Stomach (tissue), 9 donors: ENCODE results near the gene STK33. TPM values are rescaled to one million over a fixed set of nuclear protein-coding genes. Genes with fewer than 3 reads are reported as not detected.

Experiments used
- DNase-seq, 2 donors: peaks; one replicate each; pipeline versions ENCODE4 v3.0.0 to v3.0.0-alpha.2; 2013 to 2019
- H3K27ac ChIP-seq, 5 donors: fragments of 200-600 bp in 4 of 5; sonication (generic) in 4 of 5; one replicate each; pipeline ENCODE4 v1.5.1; 2013 to 2019; ENCODE audit warnings: mild to moderate bottlenecking in 1 of 5, moderate library complexity in 1 of 5
- H3K27me3 ChIP-seq, 3 donors: fragments of 200-600 bp; sonication (generic); one replicate each; pipeline ENCODE4 v1.5.1; 2017 to 2019; ENCODE audit warnings: mixed run types in 1 of 3
- H3K36me3 ChIP-seq, 4 donors: fragments of 200-600 bp; sonication (generic); 1 replicate in 3 of 4; 2 replicates in 1 of 4; pipeline ENCODE4 v1.5.1; 2016 to 2019
- H3K4me1 ChIP-seq, 4 donors: fragments of 200-600 bp; sonication (generic); one replicate each; pipeline ENCODE4 v1.5.1; 2016 to 2019
- H3K4me3 ChIP-seq, 4 donors: fragments of 200-600 bp; sonication (generic) in 3 of 4; one replicate each; pipeline ENCODE4 v1.5.1; 2016 to 2019; ENCODE audit warnings: mild to moderate bottlenecking in 1 of 4
- H3K9me3 ChIP-seq, 4 donors: fragments of 200-600 bp; sonication (generic); one replicate each; pipeline ENCODE4 v1.5.1; 2016 to 2019
- EP300 ChIP-seq: sonication (generic); formaldehyde crosslinking; IDR thresholded peaks from one replicate; pipeline ENCODE4 v1.6.1; 2017; ENCODE audit warnings: antibody characterized with exemption
- POLR2A ChIP-seq, 4 donors: fragments of 450-650 bp; IDR thresholded peaks; one replicate each; pipeline ENCODE4 v1.6.1; 2016; ENCODE audit warnings: antibody characterized with exemption in 4 of 4, control low read depth in 2 of 4, mild to moderate bottlenecking in 1 of 4, moderate library complexity in 1 of 4
- POLR2AphosphoS5 ChIP-seq, 3 donors: sonication (generic); formaldehyde crosslinking; IDR thresholded peaks; one replicate each; pipeline ENCODE4 v1.6.1; 2016; ENCODE audit warnings: antibody characterized with exemption in 3 of 3
- WGBS, 5 donors: extraction: QIAGEN DNeasy Blood & Tissue Kit in 3 of 5; methylation state at CpG; one replicate each; pipeline versions ENCODE4 v1.1.5 to v1.1.7; 2013 to 2018; 5-methylcytosine and 5-hydroxymethylcytosine counted together
- intact Hi-C: fragments of 100-400 bp; cut with DNase I; formaldehyde crosslinking; loops from one replicate; pipeline ENCODE4 v1.15.1; 2023; ENCODE audit warnings: low total_unique reads
- polyA plus RNA-seq, 3 donors: library from polyadenylated mRNA; stranded (reverse); fragments of 200-250 nt; gene quantifications; one replicate each; pipeline ENCODE4 v1.2.3, GENCODE V29; 2013
- total RNA-seq, 5 donors: library from RNA; depleted of rRNA; stranded (reverse); fragments of >200 nt; gene quantifications; one replicate each; pipeline versions ENCODE4 v1.1.0 to v1.2.3, GENCODE V29; 2014 to 2016
- TF ChIP-seq, protein P1 (sequence below), 7 experiments: fragments of 450-650 bp in 4 of 7; fragments of 200-600 bp in 3 of 7; sonication (generic) in 3 of 7; IDR thresholded peaks; one replicate each; pipeline ENCODE4 v1.5.1; 2016 to 2019; ENCODE audit warnings: antibody characterized with exemption in 7 of 7, control low read depth in 2 of 7, mild to moderate bottlenecking in 1 of 7
- donor health status: healthy with polysubstance abuse.
- donor health status: Bipolar disorder and iron deficiency.
- donor health status: healthy.

Gene STK33
- total and polyA plus RNA-seq, 8 donors, result 3.1 to 21.3 (median 10.9) TPM; not detected in 1

- 65 to 89% (median 73%) methylated on average over 1 of the region's 1 CpG for WGBS, 5 donors
- no peak for DNase-seq
- intact Hi-C loops, result no loop called here
These were observed 105.6 kb downstream of the STK33 start for GRCh38 chr11:8488395-8488794.

GRCh38 chr11:8487261-8487660, 106.8 kb downstream of the STK33 start:
- no peaks in the 10 kb centered on the region for H3K27me3 ChIP-seq
- peaks cover 0 to 13% (median 5%) of the 10 kb centered on the region in 4 donors for H3K9me3 ChIP-seq
- WGBS, 5 donors, result 78 to 98% (median 89%) methylated on average over 2 of the region's 2 CpGs
- H3K27ac ChIP-seq, result no peak overlapping the region
- intact Hi-C loops, result no loop called here
- DNase-seq, result no peak
- no peak overlapping the region for H3K4me3 ChIP-seq
- TF ChIP-seq EP300 (no peak), POLR2AphosphoS5 (IDR thresholded peaks at IDR 0.05) (no peak), POLR2A (IDR thresholded peaks at IDR 0.05) (no peak)
- TF ChIP-seq, protein P1, sequence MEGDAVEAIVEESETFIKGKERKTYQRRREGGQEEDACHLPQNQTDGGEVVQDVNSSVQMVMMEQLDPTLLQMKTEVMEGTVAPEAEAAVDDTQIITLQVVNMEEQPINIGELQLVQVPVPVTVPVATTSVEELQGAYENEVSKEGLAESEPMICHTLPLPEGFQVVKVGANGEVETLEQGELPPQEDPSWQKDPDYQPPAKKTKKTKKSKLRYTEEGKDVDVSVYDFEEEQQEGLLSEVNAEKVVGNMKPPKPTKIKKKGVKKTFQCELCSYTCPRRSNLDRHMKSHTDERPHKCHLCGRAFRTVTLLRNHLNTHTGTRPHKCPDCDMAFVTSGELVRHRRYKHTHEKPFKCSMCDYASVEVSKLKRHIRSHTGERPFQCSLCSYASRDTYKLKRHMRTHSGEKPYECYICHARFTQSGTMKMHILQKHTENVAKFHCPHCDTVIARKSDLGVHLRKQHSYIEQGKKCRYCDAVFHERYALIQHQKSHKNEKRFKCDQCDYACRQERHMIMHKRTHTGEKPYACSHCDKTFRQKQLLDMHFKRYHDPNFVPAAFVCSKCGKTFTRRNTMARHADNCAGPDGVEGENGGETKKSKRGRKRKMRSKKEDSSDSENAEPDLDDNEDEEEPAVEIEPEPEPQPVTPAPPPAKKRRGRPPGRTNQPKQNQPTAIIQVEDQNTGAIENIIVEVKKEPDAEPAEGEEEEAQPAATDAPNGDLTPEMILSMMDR (IDR thresholded peaks at IDR 0.05), result no peak
- H3K4me1 ChIP-seq, result no peaks in the 10 kb centered on the region
- H3K36me3 ChIP-seq, result peaks cover 0 to 8% (median 0%) of the 10 kb centered on the region in 4 donors

More at GRCh38 chr11:8488395-8488794, 105.6 kb downstream of the STK33 start:
- TF ChIP-seq POLR2AphosphoS5 (IDR thresholded peaks at IDR 0.05) (no peak), POLR2A (IDR thresholded peaks at IDR 0.05) (no peak), EP300 (no peak)
- TF ChIP-seq, protein P1 (IDR thresholded peaks at IDR 0.05), result no peak
- H3K27ac ChIP-seq, result no peak overlapping the region
- H3K27me3 ChIP-seq, result no peaks in the 10 kb centered on the region
- H3K4me3 ChIP-seq, result no peak overlapping the region
- H3K4me1 ChIP-seq, result no peaks in the 10 kb centered on the region
- peaks cover 0 to 13% (median 5%) of the 10 kb centered on the region in 4 donors for H3K9me3 ChIP-seq
- H3K36me3 ChIP-seq, result peaks cover 0 to 8% (median 0%) of the 10 kb centered on the region in 4 donors

- Histone ChIP-seq H3K36me3 (no peaks in the 10 kb centered on the region), H3K4me1 (no peaks in the 10 kb centered on the region), H3K27me3 (no peaks in the 10 kb centered on the region), H3K9me3 (no peaks in the 10 kb centered on the region), H3K4me3 (no peak overlapping the region), H3K27ac (no peak overlapping the region)
- WGBS, 5 donors, result 88 to 93% (median 91%) methylated on average over 3 of the region's 3 CpGs
- intact Hi-C loops, result no loop called here
- no peak for DNase-seq
- no peak for TF ChIP-seq POLR2A (IDR thresholded peaks at IDR 0.05)
- no peak for TF ChIP-seq EP300
- no peak for TF ChIP-seq POLR2AphosphoS5 (IDR thresholded peaks at IDR 0.05)
- TF ChIP-seq, protein P1 (IDR thresholded peaks at IDR 0.05), result no peak
These were observed 109.8 kb downstream of the STK33 start for GRCh38 chr11:8484251-8484650.

DNA sequence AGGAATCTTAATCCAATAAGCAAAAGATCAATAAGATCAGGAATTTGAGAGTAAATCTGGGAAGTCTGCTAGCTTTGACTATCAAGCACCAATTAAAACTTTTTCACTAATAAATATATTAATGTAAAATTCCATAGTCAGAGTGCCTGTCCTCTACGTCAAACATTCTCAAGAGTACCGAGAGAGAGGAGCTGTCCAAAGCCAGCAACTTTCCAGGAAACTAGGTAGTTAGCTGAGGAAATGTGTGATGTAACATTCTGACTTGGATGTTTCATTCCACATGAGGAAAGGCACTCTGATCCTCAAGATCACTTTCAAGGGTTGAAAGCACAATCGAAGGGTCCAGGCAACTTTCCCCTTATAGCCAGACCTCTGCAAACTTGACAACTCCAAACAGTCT, 113.2 kb downstream of the STK33 start:
- no peak for TF ChIP-seq POLR2A (IDR thresholded peaks at IDR 0.05)
- no peak for DNase-seq
- Histone ChIP-seq H3K4me1 (no peaks in the 10 kb centered on the region), H3K27ac (no peak overlapping the region), H3K4me3 (no peak overlapping the region), H3K27me3 (no peaks in the 10 kb centered on the region), H3K36me3 (no peaks in the 10 kb centered on the region), H3K9me3 (no peaks in the 10 kb centered on the region)
- intact Hi-C loops, result no loop called here
- WGBS, 5 donors, result 76 to 86% (median 79%) methylated on average over 3 of the region's 3 CpGs

DNA sequence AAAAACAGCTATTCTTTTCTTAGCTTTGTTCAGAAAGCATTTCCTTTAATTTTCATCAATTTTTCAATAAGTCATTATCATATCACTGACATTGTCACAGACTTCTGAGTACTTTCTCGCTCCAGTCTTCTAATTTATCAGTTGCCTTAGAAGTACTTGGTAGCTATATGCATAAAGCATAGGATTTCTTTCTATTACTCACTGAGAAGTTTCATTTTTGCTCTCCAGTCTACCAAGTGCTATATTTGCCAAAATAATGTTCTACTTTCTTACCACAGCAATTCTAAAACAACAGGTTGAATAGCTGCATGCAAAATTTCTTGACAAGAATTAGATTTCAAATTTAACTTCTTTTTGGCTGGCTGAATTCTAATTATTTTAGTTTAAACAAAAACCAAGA, 116.3 kb downstream of the STK33 start:
- H3K36me3 ChIP-seq, result no peaks in the 10 kb centered on the region
- intact Hi-C loops, result no loop called here
- TF ChIP-seq, protein P1 (IDR thresholded peaks at IDR 0.05), result no peak
- TF ChIP-seq POLR2AphosphoS5 (IDR thresholded peaks at IDR 0.05) (no peak), POLR2A (IDR thresholded peaks at IDR 0.05) (no peak), EP300 (no peak)
- no peak overlapping the region for H3K4me3 ChIP-seq
- no peaks in the 10 kb centered on the region for H3K4me1 ChIP-seq
- no peak for DNase-seq
- WGBS, 5 donors, result 68 to 96% (median 90%) methylated on average over 1 of the region's 1 CpG
- H3K9me3 ChIP-seq, result no peaks in the 10 kb centered on the region
- no peak overlapping the region for H3K27ac ChIP-seq
- no peaks in the 10 kb centered on the region for H3K27me3 ChIP-seq
